ENCODE results near the gene FGF18.

FGF18 gene

DNA sequence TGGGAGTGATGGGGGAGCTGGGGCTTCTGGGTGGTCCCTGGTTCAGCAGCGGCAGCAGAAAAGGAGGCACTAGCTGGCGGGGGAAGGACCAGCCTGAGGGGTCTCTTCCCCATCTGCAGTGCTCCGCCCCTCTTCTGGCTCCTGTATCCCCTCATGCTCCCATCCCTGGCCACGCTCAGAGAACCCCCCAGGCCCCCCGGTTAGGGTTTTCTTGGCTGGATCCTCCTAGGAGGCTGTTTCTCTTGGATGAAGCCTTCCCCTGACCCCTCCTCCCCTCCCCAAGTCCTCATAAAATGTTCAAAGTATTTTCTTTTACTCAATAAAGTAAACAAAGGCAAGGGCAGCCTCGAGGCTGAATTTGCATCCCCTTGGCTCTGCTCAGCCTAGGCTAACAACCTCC lies 60.8 kb downstream of the FGF18 start:
- H4K20me1 ChIP-seq: no peaks in the 10 kb centered on the region; the same call in 1 of the 2 replicates
- H3K9me3 ChIP-seq: no peaks in the 10 kb centered on the region
- 0 out of 2 replicates have a peak overlapping the region, but pooled peaks have one; percentile 21 for H3K9ac ChIP-seq
- peaks cover 20% of the 10 kb centered on the region for H3K4me1 ChIP-seq
- H3K27me3 ChIP-seq: no peaks in the 10 kb centered on the region
- H3K36me3 ChIP-seq: no peaks in the 10 kb centered on the region
- H3K27ac ChIP-seq: peak overlapping the region; percentile 41; the same call in 1 of the 2 replicates
- H3K4me3 ChIP-seq: no peak overlapping the region
- TF ChIP-seq Cebpa-rat (IDR thresholded peaks at IDR 0.05): no peak
- H3K4me2 ChIP-seq: peak overlapping the region; percentile 86

DNA sequence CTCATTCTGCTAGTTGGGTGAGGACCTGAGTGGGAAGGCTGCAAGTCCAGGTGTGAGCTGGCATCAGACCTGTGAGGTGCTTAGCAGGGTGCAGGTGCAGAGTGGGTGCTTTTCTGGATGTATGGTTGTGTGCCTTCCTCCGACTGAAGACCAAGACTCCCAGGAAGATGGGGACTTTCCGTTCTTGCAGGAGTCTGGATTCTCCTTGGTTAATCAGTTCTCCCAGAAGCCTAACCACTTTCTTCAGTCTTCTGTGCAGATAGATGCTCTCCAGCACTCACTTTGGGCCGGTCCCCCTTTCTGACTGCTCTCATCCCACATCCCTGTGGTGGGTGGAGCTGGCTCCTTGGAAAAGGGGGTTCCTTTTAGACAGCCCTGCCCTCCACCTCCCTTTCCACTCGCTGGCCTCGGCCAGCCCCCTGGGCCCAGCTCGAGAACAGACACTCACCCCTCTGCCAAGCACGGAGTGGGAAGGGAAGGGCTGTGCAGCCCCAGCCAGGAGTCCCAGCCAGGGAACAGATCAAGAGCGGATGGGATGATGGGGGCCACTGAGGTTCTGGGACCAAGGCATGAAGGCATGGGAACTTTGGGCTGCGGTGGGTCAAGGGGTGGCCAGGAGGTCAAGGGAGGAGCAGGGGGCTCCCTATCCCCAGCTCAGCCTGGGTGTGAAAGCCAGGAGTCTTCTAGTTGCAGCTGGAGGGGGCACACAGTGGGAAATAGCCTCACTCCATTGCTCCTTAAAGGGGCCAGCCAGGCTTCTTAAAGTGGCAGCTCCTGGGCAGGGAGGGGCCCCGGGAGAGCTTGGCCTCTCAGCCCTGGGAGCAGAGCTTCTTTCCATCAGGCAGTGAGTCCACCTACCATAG lies 62.4 kb downstream of the FGF18 start:
- no peak for TF ChIP-seq Cebpa-rat (IDR thresholded peaks at IDR 0.05)
- no peak overlapping the region for H3K9ac ChIP-seq

DNA sequence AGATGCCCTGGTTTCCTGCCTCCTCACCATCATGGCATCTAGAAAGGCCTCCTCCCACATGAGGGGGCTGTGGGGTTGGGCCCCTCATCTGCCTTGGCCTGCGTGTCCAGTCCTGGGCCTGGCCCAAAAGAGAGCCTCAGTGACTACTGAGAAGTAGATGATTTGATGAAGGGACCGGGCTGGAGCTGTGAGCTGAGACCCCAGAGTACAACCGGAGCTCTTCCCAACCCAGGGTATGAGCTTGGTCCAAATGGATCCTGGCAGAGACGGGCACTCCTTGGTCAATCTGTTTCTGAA lies 62.9 kb downstream of the FGF18 start:
- Histone ChIP-seq H3K27me3 (no peaks in the 10 kb centered on the region), H3K27ac (no peak overlapping the region), H3K4me1 (peaks cover 24% of the 10 kb centered on the region), H3K36me3 (no peaks in the 10 kb centered on the region), H4K20me1 (no peaks in the 10 kb centered on the region; the same call in 1 of the 2 replicates), H3K4me3 (no peak overlapping the region), H3K9me3 (no peaks in the 10 kb centered on the region), H3K9ac (no peak overlapping the region), H3K4me2 (no peak overlapping the region)
- TF ChIP-seq Cebpa-rat (IDR thresholded peaks at IDR 0.05): no peak

More for the DNA sequence above, 62.4 kb downstream of the FGF18 start:
- H3K4me1 ChIP-seq: peaks cover 24% of the 10 kb centered on the region
- no peak overlapping the region for H3K27ac ChIP-seq
- H3K4me3 ChIP-seq: no peak overlapping the region
- no peaks in the 10 kb centered on the region for H3K36me3 ChIP-seq
- H3K4me2 ChIP-seq: no peak overlapping the region
- H3K27me3 ChIP-seq: no peaks in the 10 kb centered on the region
- H3K9me3 ChIP-seq: no peaks in the 10 kb centered on the region
- no peaks in the 10 kb centered on the region; the same call in 1 of the 2 replicates for H4K20me1 ChIP-seq

DNA sequence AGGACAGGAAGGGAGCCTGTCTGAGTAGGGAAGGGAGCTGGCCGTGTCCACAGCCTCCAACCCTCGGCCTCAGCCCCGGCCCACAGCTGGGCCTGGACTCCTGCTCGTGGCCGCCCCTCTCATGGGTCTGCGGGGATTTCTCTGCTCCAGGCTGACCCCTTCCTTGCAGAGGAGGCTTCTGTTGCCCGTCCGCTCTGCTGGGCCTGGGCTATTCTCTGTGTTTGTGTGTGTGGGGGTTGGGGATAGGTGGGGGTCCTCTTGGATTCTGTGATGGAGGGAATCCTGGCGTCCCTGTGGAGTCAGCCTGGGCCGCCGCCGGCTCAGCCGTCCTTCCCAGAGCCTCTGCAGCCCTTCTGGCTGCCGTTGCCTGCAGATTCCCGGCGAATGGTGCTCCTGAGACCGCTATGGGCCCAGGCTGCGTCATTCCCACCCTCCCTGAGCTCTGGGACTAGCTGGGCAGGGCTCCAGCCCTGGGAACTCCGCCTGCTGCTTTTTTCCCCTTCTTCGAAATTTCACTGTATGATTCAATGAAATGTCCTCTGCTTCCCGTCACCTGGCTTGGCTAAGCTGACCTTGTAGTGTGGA lies 64.2 kb downstream of the FGF18 start:
- Histone ChIP-seq H3K36me3 (no peaks in the 10 kb centered on the region), H3K4me1 (peaks cover 23% of the 10 kb centered on the region), H3K4me2 (no peak overlapping the region), H3K9ac (no peak overlapping the region), H4K20me1 (no peaks in the 10 kb centered on the region; the same call in 1 of the 2 replicates), H3K27ac (no peak overlapping the region), H3K9me3 (no peaks in the 10 kb centered on the region), H3K4me3 (no peak overlapping the region), H3K27me3 (no peaks in the 10 kb centered on the region)
- no peak for TF ChIP-seq Cebpa-rat (IDR thresholded peaks at IDR 0.05)

DNA sequence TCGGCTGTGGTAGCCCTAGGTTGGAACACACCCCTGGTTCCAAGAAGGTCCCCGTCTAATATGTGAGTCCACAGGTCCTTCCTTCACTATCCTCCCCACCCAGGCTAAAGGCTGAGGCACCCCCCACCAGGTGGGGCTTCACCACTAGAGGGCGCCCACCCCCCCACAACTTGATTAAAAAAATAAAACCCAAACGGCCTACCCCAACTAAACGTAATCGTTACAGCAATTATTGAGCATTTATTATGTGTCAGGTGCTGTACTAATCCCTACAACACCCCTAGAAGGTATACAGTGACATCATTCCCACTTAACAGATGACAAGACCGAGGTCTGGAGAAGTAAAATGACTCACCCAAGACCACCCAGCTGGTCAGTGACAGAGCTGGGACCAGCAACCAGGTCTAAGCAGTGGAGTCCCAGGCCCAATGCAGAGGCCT lies 65.0 kb downstream of the FGF18 start:
- no peak for TF ChIP-seq Cebpa-rat (IDR thresholded peaks at IDR 0.05)
- no peak overlapping the region for H3K9ac ChIP-seq
- H3K9me3 ChIP-seq: no peaks in the 10 kb centered on the region
- no peaks in the 10 kb centered on the region for H3K36me3 ChIP-seq
- H3K27me3 ChIP-seq: no peaks in the 10 kb centered on the region
- H3K4me1 ChIP-seq: peaks cover 15% of the 10 kb centered on the region
- H3K4me2 ChIP-seq: no peak overlapping the region
- no peak overlapping the region for H3K27ac ChIP-seq
- no peaks in the 10 kb centered on the region; the same call in 1 of the 2 replicates for H4K20me1 ChIP-seq
- H3K4me3 ChIP-seq: no peak overlapping the region

DNA sequence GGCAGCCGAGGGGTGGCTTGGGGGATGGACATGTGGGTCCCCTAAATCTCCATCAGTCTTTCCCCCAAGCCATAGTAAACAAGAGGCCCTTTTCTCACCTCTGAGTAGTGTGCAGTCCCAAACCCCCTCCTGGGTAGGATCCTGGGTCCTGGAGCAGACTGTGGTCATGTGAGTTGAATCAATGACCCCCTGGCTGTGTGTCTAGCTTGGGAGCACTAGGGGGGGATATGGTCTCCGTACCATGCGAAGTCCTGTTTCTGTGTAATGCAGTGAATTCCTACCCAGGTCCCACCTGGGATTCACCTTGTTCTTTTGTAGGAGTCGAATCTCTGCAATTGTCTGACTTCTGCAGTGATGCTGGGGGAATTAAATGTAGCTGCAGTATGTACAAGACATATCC lies 66.2 kb downstream of the FGF18 start:
- Histone ChIP-seq H4K20me1 (no peaks in the 10 kb centered on the region; the same call in 1 of the 2 replicates), H3K4me3 (no peak overlapping the region), H3K4me2 (no peak overlapping the region), H3K9ac (no peak overlapping the region), H3K4me1 (0 out of 2 replicates have a peak, but pooled peaks cover 3% of the 10 kb centered on the region), H3K27ac (no peak overlapping the region), H3K9me3 (no peaks in the 10 kb centered on the region), H3K36me3 (no peaks in the 10 kb centered on the region), H3K27me3 (no peaks in the 10 kb centered on the region)
- no peak for TF ChIP-seq Cebpa-rat (IDR thresholded peaks at IDR 0.05)

DNA sequence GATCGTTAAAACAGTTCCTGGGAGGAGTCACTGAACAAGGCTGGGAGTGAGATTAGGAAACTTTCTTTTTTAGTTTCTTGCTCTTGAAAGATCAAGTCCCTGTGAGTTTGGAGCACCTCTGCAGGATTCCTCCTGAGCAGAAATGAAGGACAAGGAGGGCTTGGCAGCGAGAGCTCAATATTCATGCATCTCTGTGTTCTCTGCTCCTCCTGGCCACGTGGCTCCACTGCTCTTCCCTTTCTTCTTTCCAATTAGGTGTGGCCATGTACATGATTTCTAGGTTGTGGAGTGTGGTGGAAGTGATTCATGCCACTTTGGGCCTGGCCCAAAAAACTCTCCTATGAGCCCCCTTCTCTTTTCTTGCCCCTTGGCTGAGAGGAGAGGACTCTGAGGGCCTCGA lies 67.2 kb downstream of the FGF18 start:
- no peak overlapping the region for H3K4me3 ChIP-seq
- H3K9ac ChIP-seq: no peak overlapping the region
- no peaks in the 10 kb centered on the region; the same call in 1 of the 2 replicates for H4K20me1 ChIP-seq
- H3K36me3 ChIP-seq: no peaks in the 10 kb centered on the region
- no peaks in the 10 kb centered on the region for H3K9me3 ChIP-seq
- H3K27ac ChIP-seq: no peak overlapping the region
- H3K27me3 ChIP-seq: no peaks in the 10 kb centered on the region
- H3K4me1 ChIP-seq: 0 out of 2 replicates have a peak, but pooled peaks cover 3% of the 10 kb centered on the region
- TF ChIP-seq Cebpa-rat (IDR thresholded peaks at IDR 0.05): no peak
- H3K4me2 ChIP-seq: no peak overlapping the region

DNA sequence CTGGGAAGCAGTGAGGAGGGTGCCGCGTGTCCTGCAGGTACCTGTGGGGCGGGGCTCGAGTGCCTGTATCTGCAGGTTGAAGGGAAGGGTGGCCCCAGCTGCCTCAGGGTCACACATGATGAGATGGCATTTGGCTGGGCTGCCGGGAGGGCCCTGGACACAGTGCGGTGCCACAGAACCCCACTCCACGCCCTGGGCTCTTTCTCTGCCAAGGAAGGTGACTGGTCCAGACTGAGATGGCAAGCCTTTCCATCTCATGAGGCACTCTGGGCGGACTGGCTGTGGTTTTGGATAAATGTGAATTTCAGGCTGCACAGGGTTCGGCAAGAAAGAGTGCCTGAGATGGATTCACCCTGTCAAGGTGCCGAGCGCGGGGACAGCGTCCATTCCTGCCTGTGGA lies 69.4 kb downstream of the FGF18 start:
- Histone ChIP-seq H3K9me3 (no peaks in the 10 kb centered on the region), H3K4me2 (no peak overlapping the region), H3K27ac (no peak overlapping the region), H3K9ac (no peak overlapping the region), H4K20me1 (no peaks in the 10 kb centered on the region; the same call in 1 of the 2 replicates), H3K36me3 (no peaks in the 10 kb centered on the region), H3K4me3 (no peak overlapping the region), H3K27me3 (no peaks in the 10 kb centered on the region), H3K4me1 (0 out of 2 replicates have a peak, but pooled peaks cover 3% of the 10 kb centered on the region)
- TF ChIP-seq Cebpa-rat (IDR thresholded peaks at IDR 0.05): no peak

DNA sequence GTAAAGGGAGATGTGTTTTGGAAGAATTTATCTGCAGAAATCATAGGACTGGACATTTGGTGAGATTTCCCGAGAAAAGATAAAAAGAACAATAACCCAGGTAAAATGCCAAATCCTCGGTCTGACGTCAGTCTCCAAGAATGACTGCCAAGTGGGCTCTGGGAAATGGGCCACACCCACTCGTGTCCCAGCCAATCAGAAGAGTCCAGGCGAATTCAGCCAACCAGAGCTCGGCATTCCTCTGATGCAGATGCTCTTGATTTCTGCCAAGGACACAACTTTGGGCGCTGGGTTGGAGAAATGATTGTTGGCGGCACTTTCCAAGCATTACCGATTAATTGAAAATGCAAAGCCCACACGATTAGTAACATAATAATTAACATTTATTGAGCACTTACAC lies 73.3 kb downstream of the FGF18 start:
- no peaks in the 10 kb centered on the region for H4K20me1 ChIP-seq
- no peak for TF ChIP-seq Cebpa-rat (IDR thresholded peaks at IDR 0.05)
- no peak overlapping the region for H3K4me2 ChIP-seq
- no peak overlapping the region for H3K27ac ChIP-seq
- H3K4me3 ChIP-seq: no peak overlapping the region
- no peaks in the 10 kb centered on the region for H3K27me3 ChIP-seq
- no peaks in the 10 kb centered on the region for H3K36me3 ChIP-seq
- H3K9me3 ChIP-seq: no peaks in the 10 kb centered on the region
- no peak overlapping the region for H3K9ac ChIP-seq
- H3K4me1 ChIP-seq: peaks cover 12% of the 10 kb centered on the region
